SK-N-SH (cell line): ENCODE data around the gene SLC12A7. TPM values are rescaled to one million over a fixed set of nuclear protein-coding genes. Genes with fewer than 3 reads are reported as not detected.

ENCODE experiments used
- CTCF ChIA-PET: fragments of 300-600, 350-600 bp; formaldehyde crosslinking; extraction: SDS; loops from one replicate; lab custom pipeline; 2021; lab: Yijun Ruan, JAX
- POLR2A ChIA-PET: fragments of 350-600 bp; sonication (Branson Sonifier 250); formaldehyde crosslinking; extraction: SDS; loops from one replicate; lab custom pipeline; 2020; ENCODE audit warnings: antibody characterized with exemption, inconsistent platforms; lab: Yijun Ruan, JAX
- DNase-seq: peaks from one replicate; pipeline ENCODE4 v3.0.0; 2012
- H2AFZ ChIP-seq: fragments of 200-600 bp; sonication (generic); 2 replicates; pipeline ENCODE4 v1.8.1; 2016; ENCODE audit warnings: antibody characterized with exemption, mild to moderate bottlenecking, low read depth
- H3F3A ChIP-seq: fragments of 200-600 bp; sonication (generic); replicated peaks from 2 replicates; pipeline ENCODE3; 2016; ENCODE audit warnings: antibody characterized with exemption, mild to moderate bottlenecking; ENCODE audit not compliant: insufficient read depth
- H3K27ac ChIP-seq, 2 experiments: fragments of 200-500 bp in 1 of 2; fragments of 200-600 bp in 1 of 2; sonication (Bioruptor generic) in 1 of 2; sonication (generic), shearing (Covaris generic) in 1 of 2; 2 replicates each; pipeline versions ENCODE4 v1.5.1 to v1.6.1; 2014 to 2016; ENCODE audit warnings: low read depth in 2 of 2, inconsistent platforms in 1 of 2, low read length in 1 of 2, mild to moderate bottlenecking in 1 of 2, mixed read lengths in 1 of 2
- H3K27me3 ChIP-seq: fragments of 200-600 bp; sonication (generic), shearing (Covaris generic); 2 replicates; pipeline ENCODE4 v1.6.1; 2016; ENCODE audit warnings: mixed run types; ENCODE audit not compliant: insufficient read depth
- H3K36me3 ChIP-seq, 2 experiments: fragments of 200-500 bp in 1 of 2; fragments of 200-600 bp in 1 of 2; sonication (Bioruptor generic) in 1 of 2; sonication (generic) in 1 of 2; replicated peaks in 1 of 2; 2 replicates each; pipeline versions ENCODE3 to v1.5.1; 2014 to 2016; ENCODE audit warnings: low read length in 1 of 2, mild to moderate bottlenecking in 1 of 2; ENCODE audit not compliant: insufficient read depth in 2 of 2, control insufficient read depth in 1 of 2
- H3K4me1 ChIP-seq, 2 experiments: fragments of 200-500 bp in 1 of 2; fragments of 200-600 bp in 1 of 2; sonication (Bioruptor generic) in 1 of 2; sonication (generic), shearing (Covaris generic) in 1 of 2; 2 replicates each; pipeline versions ENCODE4 v1.5.1 to v1.6.1; 2014 to 2016; ENCODE audit warnings: low read depth in 1 of 2, low read length in 1 of 2, mixed run types in 1 of 2; ENCODE audit not compliant: insufficient read depth in 2 of 2, control insufficient read depth in 1 of 2
- H3K4me2 ChIP-seq: fragments of 200-600 bp; sonication (generic), shearing (Covaris generic); 2 replicates; pipeline ENCODE4 v1.6.1; 2017; ENCODE audit warnings: mixed run types
- H3K4me3 ChIP-seq, 2 experiments: fragments of 200-500 bp in 1 of 2; fragments of 200-600 bp in 1 of 2; sonication (Bioruptor generic) in 1 of 2; sonication (generic), shearing (Covaris generic) in 1 of 2; 2 replicates each; pipeline versions ENCODE4 v1.5.1 to v1.8.1; 2014 to 2016; ENCODE audit warnings: low read depth in 2 of 2, inconsistent platforms in 1 of 2, low read length in 1 of 2, mild to moderate bottlenecking in 1 of 2, mixed read lengths in 1 of 2, moderate library complexity in 1 of 2
- H3K79me2 ChIP-seq: fragments of 200-600 bp; sonication (generic); 2 replicates; pipeline ENCODE4 v1.8.1; 2017; ENCODE audit warnings: mild to moderate bottlenecking; ENCODE audit not compliant: insufficient read depth
- H3K9ac ChIP-seq: fragments of 200-600 bp; sonication (generic); 2 replicates; pipeline ENCODE4 v1.6.1; 2017; ENCODE audit warnings: mixed run types
- H3K9me2 ChIP-seq: fragments of 200-600 bp; sonication (generic); 2 replicates; pipeline ENCODE4 v1.6.1; 2017; ENCODE audit warnings: mixed run types
- H3K9me3 ChIP-seq: fragments of 200-600 bp; sonication (generic); 2 replicates; pipeline ENCODE4 v1.6.1; 2017; ENCODE audit warnings: mixed run types, mild to moderate bottlenecking, moderate library complexity
- H4K20me1 ChIP-seq: fragments of 200-600 bp; sonication (generic); 2 replicates; pipeline ENCODE4 v1.6.1; 2017; ENCODE audit warnings: mild to moderate bottlenecking, mixed run types; ENCODE audit not compliant: insufficient read depth
- CHD2 ChIP-seq: fragments of 150-350 bp; IDR thresholded peaks from 2 replicates; pipeline ENCODE4 v1.6.1; 2018; ENCODE audit warnings: low read length; ENCODE audit not compliant: partially characterized antibody
- EP300 ChIP-seq, 2 experiments: IDR thresholded peaks; 2 replicates each; pipeline versions ENCODE4 v1.4.0 to v1.6.1; 2012; ENCODE audit warnings: borderline replicate concordance in 1 of 2, low read depth in 1 of 2, low read length in 1 of 2
- FOXJ3 ChIP-seq: sonication (generic); formaldehyde crosslinking; IDR thresholded peaks from 2 replicates; pipeline ENCODE4 v1.5.1; 2020; ENCODE audit warnings: mild to moderate bottlenecking, missing genetic modification reagents
- GABPA ChIP-seq: IDR thresholded peaks from 2 replicates; pipeline ENCODE4 v1.4.0; 2012; ENCODE audit warnings: low read depth, mild to moderate bottlenecking
- IRF3 ChIP-seq: fragments of 150-350 bp; IDR thresholded peaks from 2 replicates; pipeline ENCODE4 v1.6.1; 2016; ENCODE audit warnings: mild to moderate bottlenecking, low read depth, low read length
- JUND ChIP-seq: IDR thresholded peaks from 2 replicates; pipeline ENCODE4 v1.4.0; 2012
- NFIC ChIP-seq: IDR thresholded peaks from 2 replicates; pipeline ENCODE4 v1.4.0; 2012; ENCODE audit warnings: borderline replicate concordance
- NRF1 ChIP-seq: IDR thresholded peaks from 2 replicates; pipeline ENCODE4 v1.6.1; 2012; ENCODE audit warnings: low read depth, mild to moderate bottlenecking, low read length
- POLR2AphosphoS5 ChIP-seq: IDR thresholded peaks from 2 replicates; pipeline ENCODE4 v1.6.1; 2012; ENCODE audit warnings: low read depth, low read length
- RAD21 ChIP-seq: IDR thresholded peaks from 2 replicates; pipeline ENCODE4 v1.6.1; 2012; ENCODE audit warnings: mild to moderate bottlenecking, low read length
- REST ChIP-seq: IDR thresholded peaks from 2 replicates; pipeline ENCODE4 v1.6.1; 2012; ENCODE audit warnings: mild to moderate bottlenecking, low read depth, low read length, moderate library complexity
- RXRA ChIP-seq: IDR thresholded peaks from 2 replicates; pipeline ENCODE4 v1.4.0; 2012; ENCODE audit warnings: low read depth, mild to moderate bottlenecking, borderline replicate concordance
- SMC3 ChIP-seq: IDR thresholded peaks from 2 replicates; pipeline ENCODE4 v1.6.1; 2012; ENCODE audit warnings: low read depth, low read length, improper control_type of control experiment
- TAF1 ChIP-seq: IDR thresholded peaks from 2 replicates; pipeline ENCODE4 v1.6.1; 2012; ENCODE audit warnings: low read depth, mild to moderate bottlenecking, low read length, moderate library complexity, borderline replicate concordance
- USF2 ChIP-seq: fragments of 150-350 bp; IDR thresholded peaks from 2 replicates; pipeline ENCODE4 v1.6.1; 2017; ENCODE audit warnings: antibody characterized with exemption, low read length, low read depth, borderline replicate concordance
- ZBTB33 ChIP-seq: IDR thresholded peaks from 2 replicates; pipeline ENCODE4 v1.4.0; 2012; ENCODE audit warnings: low read depth, borderline replicate concordance
- WGBS: methylation state at CpG from one replicate; pipeline ENCODE4 v1.1.6; 2017; ENCODE audit warnings: low lambda C conversion rate; 5-methylcytosine and 5-hydroxymethylcytosine counted together
- polyA plus RNA-seq, 3 experiments: library from polyadenylated mRNA; depleted of rRNA; stranded (reverse); fragments of >200 nt; gene quantifications; 2 replicates each; pipeline ENCODE4 v1.2.3, GENCODE V29; 2012

The SLC12A7 gene
- polyA plus RNA-seq, 1 of the 3 experiments (the other 2 are of a cell fraction) = 2.6 TPM

GRCh38 chr5:1152156-1152555, 40.3 kb upstream of the SLC12A7 start (continued):
- TF ChIP-seq JUND (no peak), RXRA (no peak), IRF3 (no peak), SMC3 (no peak), RAD21 (no peak), FOXJ3 (no peak)

GRCh38 chr5:1151316-1151715, 39.5 kb upstream of the SLC12A7 start:
- H4K20me1 ChIP-seq = no peaks in the 10 kb centered on the region
- H3K27ac ChIP-seq = no peak overlapping the region
- H2AFZ ChIP-seq = no peak overlapping the region
- H3K36me3 ChIP-seq = no peaks in the 10 kb centered on the region
- peaks cover 12% of the 10 kb centered on the region for H3K27me3 ChIP-seq
- no peaks in the 10 kb centered on the region for H3F3A ChIP-seq
- CTCF ChIA-PET = interaction anchor here (0.9 to 4.1 kb wide), 5 partner anchors 8 to 228 kb away, joined by 3 to 28 read pairs (median 5); no protein-coding TSS in a partner anchor
- H3K4me2 ChIP-seq = no peak overlapping the region
- H3K9me3 ChIP-seq = no peaks in the 10 kb centered on the region
- no peak for DNase-seq
- no peaks in the 10 kb centered on the region for H3K79me2 ChIP-seq
- H3K4me1 ChIP-seq = no peaks in the 10 kb centered on the region; a peak in 1 of 4 replicates
- POLR2A ChIA-PET = no interaction called here
- no peak overlapping the region for H3K4me3 ChIP-seq
- no peak overlapping the region for H3K9ac ChIP-seq
- WGBS = 35% methylated on average over 5 of the region's 10 CpGs
- H3K9me2 ChIP-seq = no peaks in the 10 kb centered on the region
- TF ChIP-seq FOXJ3 (no peak), TAF1 (no peak), RXRA (no peak), GABPA (no peak), RAD21 (no peak), NRF1 (no peak), SMC3 (no peak), EP300 (IDR thresholded peaks at IDR 0.05; ENCODE audit: borderline replicate concordance in 1 of 2, low read depth in 1 of 2, low read length in 1 of 2) (no peak), JUND (no peak), NFIC (no peak), CHD2 (no peak), REST (no peak), ZBTB33 (no peak), POLR2AphosphoS5 (no peak), USF2 (no peak)
